ENCODE data around the gene MAN2A2. TPM values are rescaled to one million over a fixed set of nuclear protein-coding genes. Genes with fewer than 3 reads are reported as not detected.
"Not testable (repeated sequence)": the region's sequence is repeated elsewhere in the genome, so short reads cannot be mapped to it uniquely, and the experiment has no call there.

The MAN2A2 gene
- total RNA-seq, 1 donor from 2014 or later: 104 TPM

GRCh38 chr15:90871139-90871715, 31.9 kb upstream of the MAN2A2 start:
- no peak for DNase-seq (ENCODE audit: low spot score)

GRCh38 chr15:90871716-90872485, 31.2 kb upstream of the MAN2A2 start:
- DNase-seq (ENCODE audit: low spot score): no peak

- DNase-seq (ENCODE audit: low spot score): no peak
Observed at GRCh38 chr15:90872486-90873184, 30.5 kb upstream of the MAN2A2 start.

GRCh38 chr15:90873488-90873997, 29.6 kb upstream of the MAN2A2 start:
- no peak for DNase-seq (ENCODE audit: low spot score)

- DNase-seq (ENCODE audit: low spot score): no peak
Observed at GRCh38 chr15:90873998-90874605, 29.0 kb upstream of the MAN2A2 start.

GRCh38 chr15:90874986-90875385, 28.1 kb upstream of the MAN2A2 start:
- not testable (repeated sequence) for DNase-seq (ENCODE audit: low spot score)

GRCh38 chr15:90875549-90875981, 27.5 kb upstream of the MAN2A2 start:
- no peak for DNase-seq (ENCODE audit: low spot score)

GRCh38 chr15:90876046-90876445, 27.1 kb upstream of the MAN2A2 start:
- DNase-seq (ENCODE audit: low spot score): no peak

- DNase-seq (ENCODE audit: low spot score): no peak
Observed at GRCh38 chr15:90876512-90877170, 26.5 kb upstream of the MAN2A2 start.

GRCh38 chr15:90877315-90877714, 25.8 kb upstream of the MAN2A2 start:
- no peak for DNase-seq (ENCODE audit: low spot score)

- DNase-seq (ENCODE audit: low spot score): no peak
Observed at GRCh38 chr15:90877996-90878395, 25.1 kb upstream of the MAN2A2 start.

- DNase-seq (ENCODE audit: low spot score): no peak
Observed at GRCh38 chr15:90878660-90879059, 24.4 kb upstream of the MAN2A2 start.

GRCh38 chr15:90879730-90880366, 23.3 kb upstream of the MAN2A2 start:
- no peak for DNase-seq (ENCODE audit: low spot score)

GRCh38 chr15:90880381-90881145, 22.5 kb upstream of the MAN2A2 start:
- DNase-seq (ENCODE audit: low spot score): no peak

GRCh38 chr15:90881181-90881977, 21.7 kb upstream of the MAN2A2 start:
- no peak for DNase-seq (ENCODE audit: low spot score)

GRCh38 chr15:90881978-90882721, 21.0 kb upstream of the MAN2A2 start:
- DNase-seq (ENCODE audit: low spot score): no peak

GRCh38 chr15:90882781-90883525, 20.1 kb upstream of the MAN2A2 start:
- DNase-seq (ENCODE audit: low spot score): no peak
